Embryonic facial prominence (tissue), 1 donor: Measurements from ENCODE around the gene ABLIM3.

Experiments
- DNase-seq: peaks from one replicate; pipeline ENCODE4 v3.0.0-alpha.2; 2016; ENCODE audit errors: extremely low spot score

The ABLIM3 gene

DNA sequence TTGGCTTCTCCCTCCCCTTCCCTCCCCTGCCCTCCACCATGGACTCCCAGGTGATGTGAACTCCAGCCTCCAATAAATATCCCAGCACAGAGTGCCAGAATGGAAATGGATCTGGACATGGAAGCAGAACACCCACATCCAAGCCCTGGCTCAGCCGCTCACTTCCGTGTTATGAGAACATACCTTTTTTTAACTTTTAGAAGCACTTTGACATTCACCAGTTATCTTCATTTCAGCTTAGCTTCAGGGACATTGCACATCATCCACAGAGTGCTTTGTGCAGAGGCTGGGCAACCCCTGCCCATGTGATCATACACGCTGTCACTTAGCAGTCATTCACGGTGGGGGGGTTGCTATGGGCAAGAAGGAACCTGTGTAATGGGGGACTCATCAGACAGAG is 139.5 kb downstream of the ABLIM3 start:
- DNase-seq = no peak

- DNase-seq = no peak
Observed at GRCh38 chr5:149282027-149282965, 141.0 kb downstream of the ABLIM3 start.

DNA sequence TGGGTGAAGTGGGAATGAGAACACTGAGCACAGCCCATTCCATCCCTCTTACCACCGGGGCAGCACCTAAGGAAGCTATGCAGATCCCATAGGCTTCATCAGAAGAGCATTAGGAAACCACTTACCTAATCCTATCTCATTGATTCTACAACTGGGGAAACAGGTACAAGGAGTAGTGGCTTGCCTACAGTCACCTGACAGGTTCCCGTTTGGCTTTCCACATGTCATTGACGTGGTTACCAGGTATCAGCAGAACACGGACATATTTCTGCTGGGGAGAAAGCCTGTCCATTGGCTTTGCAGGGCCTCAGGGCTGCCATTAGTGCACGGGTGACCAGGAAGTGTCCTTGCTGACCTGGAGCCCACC is 141.7 kb downstream of the ABLIM3 start:
- DNase-seq = no peak

GRCh38 chr5:149283626-149284480 is 142.6 kb downstream of the ABLIM3 start:
- DNase-seq = no peak

DNA sequence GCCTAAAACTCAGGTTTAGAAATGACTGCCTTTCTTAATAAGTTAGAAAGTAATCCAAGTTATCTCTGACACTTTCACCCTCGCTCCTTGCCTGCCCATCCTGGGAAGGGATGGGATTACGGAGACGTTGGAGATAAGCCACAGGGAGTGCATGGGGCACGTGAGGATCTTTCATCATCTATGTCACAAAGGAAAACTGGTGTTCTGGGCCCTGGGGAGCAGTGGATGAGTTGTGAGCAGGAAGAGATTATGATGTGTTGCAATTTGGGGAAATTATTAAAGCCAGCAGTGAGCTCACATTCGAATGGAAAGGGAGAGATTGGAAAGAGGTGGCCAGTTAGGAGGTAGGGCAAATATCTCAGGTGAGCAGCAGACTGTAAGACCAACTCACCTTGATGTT is 143.2 kb downstream of the ABLIM3 start:
- no peak for DNase-seq

DNA sequence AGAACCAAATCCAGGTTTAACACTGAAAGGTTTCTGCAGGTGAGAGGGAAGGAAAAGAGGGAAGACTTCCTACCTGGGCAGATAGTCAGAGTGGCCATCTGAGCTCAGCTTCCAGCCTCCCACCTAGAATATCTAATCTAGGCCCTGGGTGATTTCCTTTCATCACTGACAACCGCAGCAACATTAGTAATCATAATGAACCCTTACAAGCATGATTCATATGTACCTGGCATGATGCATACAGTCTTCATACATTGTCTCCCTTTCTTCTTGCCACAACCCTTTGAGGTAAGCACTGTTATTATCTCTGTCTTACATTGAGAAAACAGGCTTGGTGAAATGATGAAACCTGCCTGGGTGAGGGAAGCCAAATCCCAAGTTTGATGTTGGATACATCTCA is 143.9 kb downstream of the ABLIM3 start:
- DNase-seq = no peak

DNA sequence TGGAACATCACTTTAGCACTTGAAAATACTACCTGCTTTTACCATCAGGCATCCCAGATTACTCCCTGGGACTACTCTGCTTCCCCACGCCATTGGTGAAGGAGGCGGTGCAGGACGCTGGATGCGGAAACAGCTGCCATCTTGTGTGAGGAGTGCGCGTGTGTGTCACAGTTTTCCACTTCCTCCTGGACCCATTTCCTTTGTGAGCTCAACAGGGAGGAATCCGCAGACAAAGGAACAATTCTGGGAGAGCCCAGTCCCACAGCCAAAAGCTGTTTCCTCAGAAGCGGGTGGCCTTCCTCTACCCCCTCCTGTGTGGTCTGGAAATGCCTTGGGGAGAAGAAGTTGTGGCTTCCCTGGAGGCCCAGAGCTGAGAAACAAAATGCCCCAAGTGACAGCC is 147.1 kb downstream of the ABLIM3 start:
- DNase-seq = no peak

DNA sequence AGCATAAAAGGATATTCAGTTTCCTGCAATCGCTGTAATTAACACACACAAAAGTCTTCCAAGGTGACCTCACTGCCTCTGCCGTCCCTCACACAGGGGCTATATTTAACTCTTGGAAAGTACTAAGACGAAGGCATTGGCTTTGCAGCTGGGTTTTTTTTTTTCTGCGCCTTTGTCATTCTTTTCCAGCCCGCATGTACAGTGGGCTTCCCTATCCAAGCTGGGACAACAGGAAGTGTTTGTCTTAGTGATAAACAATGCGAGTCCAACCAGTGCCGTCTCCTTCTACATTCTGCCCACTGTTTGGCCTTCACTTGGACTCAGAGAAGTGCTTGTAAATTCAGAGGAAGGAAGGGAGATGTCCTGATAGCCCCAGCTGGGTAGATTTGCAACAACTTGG is 148.0 kb downstream of the ABLIM3 start:
- no peak for DNase-seq

DNA sequence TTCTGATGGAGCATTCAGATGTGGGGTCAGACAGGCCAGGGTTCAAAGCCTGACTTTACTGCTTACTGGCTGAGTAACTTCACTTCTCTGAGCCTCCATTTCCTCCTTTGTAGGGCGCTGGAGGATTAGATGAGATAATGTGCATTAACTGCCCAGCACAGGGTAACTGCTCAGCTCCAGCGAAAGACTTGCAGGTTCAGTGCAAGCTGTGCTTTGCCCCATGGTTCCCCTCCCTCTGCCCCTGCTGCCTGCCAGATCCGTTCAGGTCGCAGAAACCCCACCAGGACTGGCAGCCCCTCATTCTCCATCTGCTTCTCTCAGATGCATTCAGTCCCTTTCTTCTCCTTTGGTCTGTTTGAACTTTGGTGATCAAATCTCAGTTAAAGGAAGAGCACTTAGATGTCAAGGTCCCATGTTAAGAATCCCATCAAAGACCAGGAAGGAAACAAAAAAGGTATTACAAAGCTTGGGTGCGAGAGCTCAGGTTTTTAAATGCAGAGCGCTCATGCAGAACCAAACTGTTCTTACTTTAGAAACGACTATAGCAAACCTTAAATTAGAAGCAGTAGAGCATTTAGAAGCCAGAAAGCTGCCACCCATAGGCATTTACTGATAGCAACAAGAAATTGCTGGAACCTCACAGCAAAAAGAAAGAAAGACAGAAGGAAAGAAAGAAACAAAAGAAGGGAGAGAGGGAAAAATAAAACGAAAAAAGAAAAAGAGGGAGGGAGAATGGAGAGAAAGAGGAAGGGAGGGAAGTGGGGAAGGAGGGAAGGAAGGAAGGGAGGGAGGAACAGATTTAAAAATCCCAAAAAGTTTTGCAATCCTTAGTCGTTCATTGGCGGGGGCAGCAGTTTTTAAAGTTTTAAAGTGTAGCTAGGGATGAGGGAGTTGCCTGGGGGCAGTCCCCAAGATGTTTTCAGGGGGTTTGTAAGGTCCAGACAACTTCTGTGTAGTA is 153.9 kb downstream of the ABLIM3 start:
- no peak for DNase-seq

DNA sequence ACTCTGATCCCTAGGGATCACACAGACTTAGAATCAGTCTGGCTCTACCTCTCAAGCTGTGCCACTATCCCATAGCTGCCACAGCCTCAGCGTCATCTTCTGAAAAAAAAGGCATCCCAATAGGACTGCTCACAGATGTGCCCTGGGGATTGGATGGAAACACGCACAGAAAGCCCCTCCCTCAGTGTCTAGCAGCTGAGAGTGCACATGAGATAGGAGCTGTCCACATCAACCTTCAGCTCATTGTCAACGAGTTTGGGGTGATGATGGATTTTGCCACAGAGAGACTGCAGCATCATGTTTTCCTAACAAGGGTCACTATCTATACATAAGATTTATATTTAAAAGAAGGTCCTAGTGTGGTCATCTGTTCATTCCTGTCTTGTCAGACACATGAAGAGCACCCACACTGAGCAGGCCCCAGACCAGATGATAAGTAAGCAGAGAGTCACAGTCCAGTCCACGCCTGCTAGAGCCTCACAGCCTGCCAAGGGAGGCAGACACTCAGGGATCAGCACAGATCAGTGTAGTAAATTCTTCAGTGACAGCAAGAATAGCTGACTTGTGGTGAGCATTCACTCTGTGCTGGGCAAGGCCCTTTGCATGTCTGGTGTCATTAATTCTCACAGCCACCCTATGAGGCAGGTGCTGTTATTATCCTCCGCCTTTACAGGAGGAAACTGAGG is 156.2 kb downstream of the ABLIM3 start:
- DNase-seq = no peak

GRCh38 chr5:149298163-149298562 is 156.9 kb downstream of the ABLIM3 start:
- DNase-seq = no peak

- DNase-seq = no peak
Observed at GRCh38 chr5:149298842-149299404, 157.6 kb downstream of the ABLIM3 start.

GRCh38 chr5:149299451-149300054 is 158.3 kb downstream of the ABLIM3 start:
- no peak for DNase-seq

GRCh38 chr5:149300441-149300840 is 159.1 kb downstream of the ABLIM3 start:
- no peak for DNase-seq

DNA sequence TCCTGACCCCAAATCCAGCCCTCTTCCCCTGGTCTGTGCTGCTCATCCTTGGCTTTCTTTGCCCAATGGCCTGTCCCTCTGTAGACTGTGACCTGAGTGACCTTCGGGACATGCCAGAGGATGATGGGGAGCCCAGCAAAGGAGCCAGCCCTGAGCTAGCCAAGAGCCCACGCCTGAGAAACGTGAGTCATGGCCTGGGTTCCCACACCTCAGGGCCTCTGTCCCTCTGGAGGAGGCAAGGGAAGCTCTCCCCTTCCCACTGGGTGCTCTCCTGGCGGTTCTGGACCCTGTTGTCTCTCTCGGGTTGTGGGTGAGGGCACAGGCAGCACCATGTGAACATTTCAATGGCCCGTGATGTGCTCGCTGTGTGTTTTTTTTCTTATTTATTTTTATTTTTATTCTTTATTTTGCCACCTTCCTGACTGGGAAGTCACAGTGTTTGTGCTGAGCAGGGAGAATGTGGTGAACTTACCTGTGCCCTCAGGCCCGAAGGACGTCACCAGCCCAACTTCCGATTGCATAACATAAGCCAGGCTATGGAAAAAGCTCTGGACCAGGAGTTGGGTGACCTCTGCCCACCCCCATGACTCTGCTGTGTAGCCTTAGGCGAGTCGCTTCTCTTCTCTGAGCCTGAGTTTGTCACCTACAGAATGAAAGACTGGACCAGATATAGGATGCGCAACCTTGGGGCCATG is 159.9 kb downstream of the ABLIM3 start:
- no peak for DNase-seq

DNA sequence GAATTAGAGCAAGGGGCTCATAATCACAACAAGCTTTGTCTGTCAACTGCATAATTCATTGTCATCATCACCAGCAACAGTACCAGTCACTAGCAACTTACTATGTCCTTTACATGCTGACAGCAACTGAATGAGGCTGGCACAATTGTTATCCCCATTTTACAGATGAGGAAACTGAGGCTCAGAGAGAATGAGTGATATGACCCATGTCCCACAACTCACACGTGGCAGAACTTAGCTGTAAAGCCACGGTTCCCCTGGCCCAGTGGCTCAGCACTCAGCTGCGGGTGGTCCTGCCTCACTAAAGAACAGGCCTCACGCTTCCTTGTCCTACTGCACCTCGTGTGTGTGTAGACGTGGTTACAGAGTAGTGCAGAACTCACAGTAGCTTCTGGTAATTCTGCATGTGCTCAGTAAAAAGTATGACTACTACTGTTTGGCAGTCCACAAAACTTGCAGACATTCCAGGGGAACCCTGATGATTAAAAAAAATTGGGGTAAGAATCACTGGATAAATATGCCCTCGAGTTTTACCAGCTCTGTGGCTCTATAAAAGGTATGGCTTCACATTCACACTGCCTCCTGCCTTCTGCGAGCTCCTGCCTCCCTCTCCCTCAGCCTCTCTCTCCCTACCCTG is 160.6 kb downstream of the ABLIM3 start:
- no peak for DNase-seq

- DNase-seq = no peak
Observed at GRCh38 chr5:149302641-149303040, 161.3 kb downstream of the ABLIM3 start.

DNA sequence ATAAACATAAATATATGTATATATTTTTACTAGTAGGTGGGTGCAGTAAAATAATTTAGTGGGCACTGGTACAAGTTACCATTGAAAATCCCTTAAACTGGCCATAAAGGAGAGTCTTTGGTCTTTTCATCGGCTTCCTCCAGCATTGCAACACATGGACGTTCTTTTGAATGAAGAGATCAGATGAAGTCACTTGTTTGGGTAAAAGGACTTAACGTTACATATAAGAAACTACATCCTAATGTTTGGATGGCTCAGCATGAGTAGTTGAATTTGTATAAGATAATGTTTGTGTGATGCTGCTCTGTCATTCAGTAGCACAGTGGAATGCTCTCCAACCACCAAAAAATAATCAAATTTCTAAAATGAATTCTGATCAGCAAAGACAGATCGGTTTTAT is 161.9 kb downstream of the ABLIM3 start:
- no peak for DNase-seq
